ENCODE measurements around the gene LGALS3BP.

GRCh38 chr17:78937561-78937960, 42.2 kb downstream of the LGALS3BP start:
- TF ChIP-seq CTCF (IDR thresholded peaks at IDR 0.05; ENCODE audit: insufficient read depth, low read length) (no peak), REST (IDR thresholded peaks at IDR 0.05; ENCODE audit: insufficient replicate concordance, low read depth) (no peak), POLR2AphosphoS5 (IDR thresholded peaks at IDR 0.05; ENCODE audit: low read depth) (no peak), GABPA (IDR thresholded peaks at IDR 0.05; ENCODE audit: low read depth) (no peak), SPI1 (IDR thresholded peaks at IDR 0.05; ENCODE audit: borderline replicate concordance, low read depth) (no peak)

Data from HL-60 (cell line).